Right renal cortex interstitium (tissue), 3 donors: Measurements from ENCODE around the gene DOK4. TPM values are rescaled to one million over a fixed set of nuclear protein-coding genes. Genes with fewer than 3 reads are reported as not detected.

Source experiments
- DNase-seq, 3 donors: peaks; one replicate each; pipeline ENCODE4 v3.0.0-alpha.2; 2013; ENCODE audit warnings: low read depth in 3 of 3, low spot score in 2 of 3
- polyA plus RNA-seq, 3 donors: library from polyadenylated mRNA; unstranded; fragments of 120-200 nt; gene quantifications; one replicate each; pipeline ENCODE4 v1.2.1, GENCODE V29; 2013; ENCODE audit not compliant: insufficient read length in 3 of 3

The DOK4 gene
- polyA plus RNA-seq, 3 donors: 27.4 to 35.1 (median 32.3) TPM

GRCh38 chr16:57479205-57479975 is 6.9 kb downstream of the DOK4 start:
- no peak for DNase-seq

GRCh38 chr16:57478396-57479204 is 7.7 kb downstream of the DOK4 start:
- no peak for DNase-seq

- no peak for DNase-seq
Observed at GRCh38 chr16:57477531-57478202, 8.6 kb downstream of the DOK4 start.

GRCh38 chr16:57476546-57477410 is 9.5 kb downstream of the DOK4 start:
- no peak for DNase-seq

GRCh38 chr16:57475711-57476339 is 10.5 kb downstream of the DOK4 start:
- DNase-seq: no peak

- DNase-seq: no peak
Observed at GRCh38 chr16:57474671-57475661, 11.3 kb downstream of the DOK4 start.

GRCh38 chr16:57473906-57474305 is 12.4 kb downstream of the DOK4 start:
- DNase-seq: no peak

GRCh38 chr16:57473176-57473840 is 13.0 kb downstream of the DOK4 start:
- DNase-seq: no peak

- DNase-seq: no peak
Observed at GRCh38 chr16:57472665-57473060, 13.6 kb downstream of the DOK4 start.

GRCh38 chr16:57471852-57472664 is 14.2 kb downstream of the DOK4 start:
- DNase-seq: no peak

GRCh38 chr16:57471209-57471608 is 15.1 kb downstream of the DOK4 start:
- DNase-seq: no peak

- no peak for DNase-seq
Observed at GRCh38 chr16:57470711-57471110, 15.6 kb downstream of the DOK4 start.

GRCh38 chr16:57469917-57470470 is 16.3 kb downstream of the DOK4 start:
- DNase-seq: no peak

- no peak for DNase-seq
Observed at GRCh38 chr16:57469046-57469445, 17.2 kb downstream of the DOK4 start.

GRCh38 chr16:57468346-57468745 is 17.9 kb downstream of the DOK4 start:
- DNase-seq: no peak

- DNase-seq: no peak
Observed at GRCh38 chr16:57464523-57464922, 21.8 kb downstream of the DOK4 start.

- no peak for DNase-seq
Observed at GRCh38 chr16:57462978-57463362, 23.3 kb downstream of the DOK4 start.
